HG02759 (cell line): Measurements from ENCODE around the gene ARHGEF16.

Experiments
- ATAC-seq: cut with Tn5 transposase; IDR thresholded peaks from one replicate; pipeline ENCODE4 v1.9.1; 2021; ENCODE audit warnings: mild to moderate bottlenecking, moderate library complexity; ENCODE audit not compliant: unreplicated experiment

Gene ARHGEF16

DNA sequence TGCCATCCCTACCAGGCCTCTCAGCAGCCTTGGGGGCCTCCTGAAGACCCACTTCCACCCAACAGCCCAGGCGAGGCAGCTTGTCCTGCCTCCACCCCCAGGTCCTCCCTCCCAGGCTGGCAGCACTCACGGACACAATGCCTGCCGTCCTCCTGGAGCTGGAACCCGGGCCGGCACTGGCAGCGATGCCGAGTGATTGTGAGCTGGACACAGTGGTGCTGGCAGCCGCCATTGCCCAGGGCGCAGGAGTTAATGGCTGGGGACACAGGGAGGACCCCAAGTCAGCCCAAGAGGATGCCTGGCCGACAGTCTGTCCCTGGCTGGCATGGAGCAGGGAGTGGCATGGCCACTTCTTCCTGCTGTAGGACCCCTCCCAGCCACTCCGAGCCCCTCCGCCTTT lies 60.8 kb downstream of the ARHGEF16 start:
- ATAC-seq: no peak

DNA sequence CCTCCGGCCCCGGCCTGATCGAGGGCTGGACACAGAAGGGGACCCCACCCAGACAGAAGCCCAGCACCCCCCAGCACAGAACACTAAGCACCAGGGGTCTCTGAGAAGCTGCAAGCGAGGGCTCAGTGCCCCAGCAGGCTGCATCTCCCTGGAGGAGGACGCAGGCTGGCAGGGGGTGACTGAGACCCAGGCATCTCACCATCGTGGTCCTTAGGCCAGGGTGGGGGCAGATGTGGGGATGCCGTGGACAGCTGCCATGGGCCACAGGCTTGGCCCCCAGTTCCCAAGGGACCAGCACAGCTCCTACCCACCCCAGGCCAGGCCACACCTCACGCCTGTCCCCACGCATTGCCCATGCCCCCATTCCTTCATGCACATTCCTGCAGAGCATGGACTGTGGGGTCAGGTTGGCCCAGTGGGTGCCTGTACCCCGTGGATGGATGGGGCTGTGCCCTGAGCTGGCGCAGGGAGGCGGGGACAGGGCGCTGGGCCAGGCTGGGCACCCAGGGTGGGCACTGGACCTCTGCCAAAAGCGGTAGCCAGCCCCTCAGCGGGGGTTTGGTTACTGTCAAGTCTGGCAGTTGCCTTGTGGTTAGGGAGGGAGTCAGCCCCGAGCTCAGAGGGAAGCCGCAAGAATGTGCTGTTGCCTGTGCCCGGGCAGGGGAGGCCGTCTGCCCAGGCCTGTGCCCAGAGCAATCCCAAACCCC lies 61.5 kb downstream of the ARHGEF16 start:
- ATAC-seq: no peak

DNA sequence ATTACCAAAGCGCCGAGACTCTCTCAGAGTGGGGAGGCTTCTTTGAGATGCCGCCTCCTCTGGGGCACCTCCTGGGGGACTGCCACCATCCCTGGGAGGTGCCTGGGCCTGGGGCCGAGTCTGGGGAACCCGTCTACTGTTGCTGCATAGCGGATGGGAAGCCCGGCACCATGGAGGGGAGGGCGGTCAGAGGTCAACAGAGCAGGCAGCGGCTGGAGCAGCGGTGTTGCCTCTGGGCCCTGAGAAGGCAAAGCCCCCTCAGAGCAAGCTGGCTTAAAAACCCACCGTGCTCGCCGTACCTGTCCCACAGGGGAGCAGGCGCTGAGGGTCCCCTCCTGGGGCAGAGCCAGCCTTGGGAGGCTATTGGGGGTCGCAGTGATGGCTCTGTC lies 62.0 kb downstream of the ARHGEF16 start:
- no peak for ATAC-seq

DNA sequence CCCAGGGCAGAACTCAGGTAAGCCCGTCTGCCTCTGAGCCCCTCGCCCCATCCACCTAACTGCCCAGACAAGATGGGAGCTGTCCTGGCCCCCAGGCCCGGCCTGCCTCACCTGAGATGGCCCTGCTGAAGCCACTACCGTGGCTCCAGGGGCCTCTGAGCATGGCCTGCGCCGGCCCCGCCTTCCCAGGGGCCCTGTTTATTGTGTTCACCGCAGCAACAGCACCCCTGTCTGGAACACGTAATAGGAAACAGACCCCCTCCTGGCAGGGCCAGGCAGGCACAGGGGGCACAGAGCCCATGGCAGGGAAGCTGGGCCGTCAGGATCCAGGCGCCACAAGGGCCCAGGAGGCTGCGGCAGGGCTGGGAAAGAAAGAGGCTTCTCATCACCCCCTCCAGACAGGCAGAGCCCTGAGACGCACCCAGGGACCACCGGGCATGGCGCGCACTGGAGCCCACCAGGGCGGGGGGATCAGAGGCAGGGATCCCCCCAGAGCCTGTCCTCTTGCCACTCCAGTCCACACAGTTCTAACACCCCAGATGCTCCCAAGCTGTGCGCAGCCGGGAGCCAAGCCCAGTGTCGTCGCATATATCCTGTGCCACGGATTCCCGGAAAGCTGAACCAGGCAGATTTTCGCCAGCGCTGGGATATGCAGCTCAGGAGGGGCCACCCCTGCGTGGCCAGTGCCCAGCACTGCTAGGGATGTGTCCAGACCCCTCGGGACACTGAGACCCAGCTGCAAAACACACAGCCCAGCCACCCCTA lies 62.6 kb downstream of the ARHGEF16 start:
- no peak for ATAC-seq

DNA sequence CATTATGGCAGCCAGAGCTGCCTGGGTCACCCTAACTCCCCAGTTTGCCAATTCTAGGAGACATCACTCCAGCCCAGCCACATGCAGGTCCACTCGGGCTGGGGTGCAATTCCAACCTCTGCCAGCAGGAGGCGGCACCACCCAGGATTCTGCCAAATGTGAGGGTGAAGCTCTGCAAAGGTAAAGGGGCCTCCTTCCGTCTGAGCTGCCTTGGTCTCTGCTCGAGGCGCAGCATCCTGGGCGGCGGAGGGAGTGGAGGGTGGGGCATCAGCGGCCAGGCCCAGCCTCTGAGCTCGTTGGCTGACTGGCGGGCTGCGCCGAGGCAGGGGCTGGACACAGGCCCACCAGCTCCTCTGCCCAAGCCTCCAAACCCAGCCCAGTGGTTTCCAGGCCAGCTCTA lies 63.8 kb downstream of the ARHGEF16 start:
- ATAC-seq: no peak

DNA sequence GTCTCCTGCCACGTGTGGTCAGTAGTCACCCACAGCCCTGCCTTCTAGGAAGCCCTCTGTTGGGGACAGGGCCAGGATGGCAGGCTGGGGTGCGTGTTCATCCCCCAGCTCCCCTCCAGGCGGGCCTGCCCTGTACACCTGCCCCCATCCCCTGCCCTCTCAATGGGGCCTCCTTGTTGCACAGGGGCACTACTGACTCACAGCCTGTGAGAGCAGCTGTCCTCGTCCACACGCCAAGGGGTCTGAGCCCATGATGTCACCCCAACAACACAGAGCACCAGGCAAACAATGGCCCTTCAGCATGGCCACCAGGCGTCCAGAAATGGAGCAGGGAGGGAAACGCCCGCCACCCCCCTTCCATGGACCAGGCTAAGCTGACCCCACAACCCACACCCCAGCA lies 64.3 kb downstream of the ARHGEF16 start:
- ATAC-seq: no peak

DNA sequence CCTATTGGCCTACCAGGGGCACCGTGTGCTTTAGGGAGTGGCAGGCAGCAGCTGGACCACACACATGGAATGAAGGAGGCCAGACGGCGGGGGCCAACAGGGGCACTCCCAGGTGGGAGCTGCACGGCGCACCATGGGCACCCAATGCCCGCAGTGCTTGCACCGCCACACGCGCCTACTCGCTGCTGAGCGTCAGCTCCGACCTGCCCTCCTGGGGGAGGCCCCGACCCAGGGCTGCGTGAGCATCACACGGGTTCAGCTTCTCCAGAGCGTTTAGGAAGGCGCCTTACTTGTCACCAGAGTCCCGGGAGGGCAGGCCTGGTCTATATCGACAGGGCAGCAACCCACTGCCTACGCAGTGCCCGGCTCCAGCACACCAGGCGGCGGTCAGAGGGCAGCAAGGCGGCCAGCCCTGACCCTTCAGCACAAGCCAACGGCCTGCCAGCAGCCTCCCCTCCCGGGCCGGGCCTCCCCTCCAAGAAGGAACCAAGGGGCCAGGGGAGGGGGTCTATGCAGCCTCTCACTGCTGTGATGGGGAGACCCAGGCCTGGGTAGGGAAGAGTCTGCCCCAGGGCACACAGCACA lies 64.9 kb downstream of the ARHGEF16 start:
- ATAC-seq: no peak

DNA sequence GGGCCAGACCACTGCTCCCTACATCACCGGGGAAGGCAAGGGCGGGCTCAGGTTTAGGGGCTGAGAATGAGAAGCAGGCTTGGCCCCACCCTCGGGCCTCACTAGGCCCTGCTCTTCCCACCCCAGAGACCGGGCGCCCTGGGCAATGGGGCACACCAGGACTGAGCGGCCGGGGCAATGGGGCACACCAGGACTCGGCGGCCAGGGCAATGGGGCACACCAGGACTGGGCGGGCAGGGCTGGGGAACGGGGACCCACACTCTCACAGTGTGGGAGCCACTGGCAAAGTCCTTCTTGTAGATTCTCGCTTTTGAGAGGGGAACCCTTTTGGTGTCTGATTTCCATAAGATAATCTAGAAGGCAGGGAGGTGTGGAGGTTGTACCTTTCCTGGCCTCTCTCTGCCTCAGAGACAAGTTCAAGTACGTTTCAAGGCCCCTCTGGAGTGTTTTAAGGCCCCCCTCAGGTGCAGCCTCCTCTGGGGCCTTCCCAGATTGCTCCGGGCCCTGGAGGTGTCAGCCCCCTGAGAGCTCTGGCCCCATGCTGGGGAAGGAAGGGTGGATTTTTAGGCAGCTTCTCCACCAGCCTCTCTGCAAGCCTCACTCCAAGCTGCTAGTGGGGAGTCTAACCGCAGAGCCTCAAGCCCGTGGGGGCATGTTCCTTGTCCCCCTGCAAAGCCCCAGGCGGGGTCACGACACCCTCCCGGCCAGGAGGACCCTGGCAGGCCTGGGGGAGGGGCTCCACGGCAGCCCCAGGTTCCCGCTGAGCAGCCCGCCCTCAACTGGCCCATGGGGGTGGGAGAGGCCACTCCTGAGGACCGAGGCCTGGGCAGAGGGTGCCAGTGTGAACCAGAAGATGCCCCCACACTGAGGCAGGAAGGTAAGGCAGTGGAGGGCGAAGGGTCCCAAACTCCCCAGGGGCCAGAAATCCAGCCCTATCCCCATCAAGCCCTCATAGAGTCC lies 66.2 kb downstream of the ARHGEF16 start:
- ATAC-seq: no peak

DNA sequence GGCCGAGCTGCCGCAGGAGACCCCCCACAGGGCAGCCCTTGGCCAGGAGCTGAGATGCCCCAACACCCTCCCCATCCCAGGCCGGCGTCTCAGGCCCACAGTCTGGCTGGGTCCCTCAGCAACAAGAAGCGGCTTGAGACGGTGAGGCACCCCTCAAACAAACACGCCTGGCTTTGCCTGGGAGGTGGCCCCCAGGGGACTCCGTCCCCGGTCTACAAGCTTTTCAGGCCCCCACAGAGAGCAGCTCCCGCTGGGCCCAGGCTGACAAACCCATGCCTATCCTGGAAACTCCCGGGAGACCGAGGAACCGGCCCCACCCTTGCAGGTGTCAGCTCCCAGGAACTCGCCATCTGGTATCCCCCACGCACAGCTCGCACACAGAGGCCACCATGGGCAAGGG lies 67.0 kb downstream of the ARHGEF16 start:
- ATAC-seq: no peak

DNA sequence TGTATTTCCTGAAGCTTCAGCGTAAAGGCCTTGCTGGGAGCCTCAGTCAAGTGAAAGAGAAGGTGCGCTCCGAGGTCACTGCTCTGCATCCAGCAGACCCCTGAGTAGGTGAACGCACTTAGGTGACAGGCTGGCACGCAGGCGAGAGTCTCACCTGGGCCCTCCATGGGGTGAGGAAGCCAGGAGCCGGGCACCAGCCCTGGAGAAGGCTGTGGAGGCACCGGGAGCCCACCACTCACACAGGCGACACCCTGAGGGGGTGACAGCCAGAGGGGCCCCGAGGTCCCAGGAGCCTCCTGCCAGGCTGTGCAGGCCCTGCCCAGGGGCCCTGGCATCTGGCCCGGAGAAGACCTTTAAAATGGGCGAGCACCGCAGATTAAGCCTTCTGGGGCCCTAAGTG lies 67.6 kb downstream of the ARHGEF16 start:
- no peak for ATAC-seq

DNA sequence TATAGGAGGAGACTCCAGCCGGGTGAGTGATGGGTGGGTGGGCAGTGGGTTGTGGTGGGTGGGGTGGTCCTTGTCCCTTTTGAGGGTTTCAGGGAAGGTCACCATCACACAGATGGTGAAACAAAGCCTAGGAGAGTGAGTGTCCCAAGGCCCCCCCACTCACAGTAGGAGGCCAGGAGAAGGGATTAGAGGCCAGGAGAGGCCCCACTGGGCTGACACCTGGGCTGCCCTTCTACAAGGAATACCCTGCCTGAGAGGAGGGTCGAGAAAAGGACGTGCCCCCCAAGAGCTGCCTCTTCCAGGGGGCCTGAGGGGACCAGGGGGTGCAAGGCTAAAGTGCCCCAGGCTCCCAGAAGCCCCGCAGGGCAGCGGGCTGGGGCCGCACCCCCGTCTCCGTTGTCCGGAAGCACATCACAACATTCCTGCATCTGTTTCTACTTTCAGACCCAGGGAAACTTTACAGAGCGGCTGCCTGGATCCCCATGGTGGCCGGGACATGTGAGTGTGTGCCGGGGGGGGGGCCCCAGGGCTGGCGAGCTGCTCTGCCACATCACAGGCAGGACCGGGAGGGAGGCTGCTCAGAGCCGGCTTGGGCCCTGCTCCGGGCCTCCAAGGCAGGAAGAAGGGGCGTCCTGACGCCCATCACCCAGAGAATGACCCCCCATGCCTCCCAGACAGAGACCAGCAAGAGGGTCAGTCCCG lies 68.2 kb downstream of the ARHGEF16 start:
- no peak for ATAC-seq

DNA sequence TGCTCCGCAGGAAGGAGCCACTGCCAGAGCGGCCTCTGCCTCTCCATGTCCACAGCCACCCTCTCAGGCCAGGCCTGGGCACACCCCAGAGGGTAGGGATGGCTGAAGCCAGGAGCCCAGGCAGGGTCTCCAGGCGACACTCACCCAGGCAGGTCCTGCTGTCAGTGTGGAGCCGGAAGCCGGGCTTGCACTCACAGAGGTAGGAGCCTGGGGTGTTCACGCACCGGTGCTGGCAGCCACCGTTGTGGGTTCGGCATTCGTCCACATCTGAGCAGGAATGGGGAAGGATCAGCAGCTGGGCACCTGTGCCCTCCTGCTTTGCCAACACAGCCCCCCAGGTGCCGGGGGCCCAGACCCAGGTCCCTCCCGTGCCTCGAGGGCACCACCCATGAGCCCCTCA lies 69.5 kb downstream of the ARHGEF16 start:
- ATAC-seq: no peak

DNA sequence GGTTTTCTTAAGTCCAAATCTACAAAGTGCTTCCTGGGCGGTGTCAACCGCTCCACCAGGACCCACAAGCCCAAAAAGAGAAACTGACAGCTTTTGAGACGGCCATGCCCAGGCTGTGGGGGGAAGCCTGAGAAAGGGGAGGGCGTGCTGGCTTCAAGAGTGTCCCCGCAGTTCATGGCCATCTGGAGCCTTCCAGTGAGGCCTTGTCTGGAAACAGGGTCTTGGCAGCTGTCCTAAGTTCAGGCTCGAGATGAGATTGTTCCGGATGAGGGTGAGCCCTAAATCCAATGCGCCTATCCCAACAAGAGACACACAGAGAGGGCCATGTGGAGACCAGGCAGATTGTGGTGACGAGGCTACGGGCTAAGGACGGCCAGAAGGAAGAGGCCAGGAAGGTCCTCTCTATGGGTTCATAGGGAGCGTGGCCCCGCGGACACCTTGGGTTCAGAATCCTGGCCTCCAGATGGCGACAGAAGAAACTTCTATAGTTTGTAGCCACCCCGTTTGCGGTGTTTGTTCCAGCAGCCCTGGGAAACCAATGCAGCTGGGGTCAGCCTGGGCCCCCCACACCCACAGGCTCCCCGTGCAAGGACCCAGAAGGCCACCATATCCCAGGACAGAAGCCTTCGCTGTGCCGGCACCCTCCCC lies 70.2 kb downstream of the ARHGEF16 start:
- no peak for ATAC-seq

DNA sequence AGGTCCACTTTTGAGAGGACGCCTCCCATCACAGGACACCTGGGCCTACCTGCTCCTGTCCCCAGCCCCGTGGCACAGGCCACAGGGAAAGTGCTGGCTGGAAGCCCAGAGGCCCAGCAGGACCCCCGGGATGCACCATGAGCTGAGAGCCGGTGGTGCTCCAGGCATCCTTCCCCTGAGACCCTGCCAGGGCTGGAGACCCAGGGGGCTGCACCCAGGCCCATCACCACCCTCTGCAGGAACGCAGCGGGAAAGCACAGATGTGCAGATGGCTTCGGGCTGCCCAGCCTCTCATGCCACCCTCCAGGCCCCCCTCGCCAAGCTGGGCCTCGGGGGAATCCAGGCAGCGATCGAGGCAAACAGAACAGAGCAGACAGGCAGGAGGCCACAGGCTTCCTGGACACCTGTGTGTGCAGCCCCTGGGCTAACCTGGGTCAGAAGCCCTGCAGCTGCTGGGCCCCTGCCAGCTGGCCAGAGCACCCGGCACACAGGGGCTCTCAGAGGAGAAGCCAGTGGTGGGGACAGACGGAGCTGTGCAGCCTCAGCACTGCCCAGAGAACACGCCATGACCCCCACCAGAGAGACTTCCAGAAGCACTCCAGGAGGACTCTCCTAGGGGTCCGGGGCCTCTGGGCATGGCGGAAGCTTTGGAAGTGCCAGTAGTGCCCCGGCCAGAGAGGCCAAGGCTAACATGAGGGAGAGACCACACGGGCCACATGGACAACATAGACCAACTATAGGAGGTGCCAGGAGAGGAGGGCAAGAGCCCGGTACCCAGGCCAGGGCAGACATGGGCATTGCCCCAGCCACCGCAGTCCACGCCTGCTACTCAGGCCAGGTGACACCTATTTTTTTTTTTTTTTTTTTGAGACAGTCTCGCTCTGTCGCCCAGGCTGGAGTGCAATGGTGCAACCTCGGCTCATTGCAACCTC lies 71.4 kb downstream of the ARHGEF16 start:
- no peak for ATAC-seq

DNA sequence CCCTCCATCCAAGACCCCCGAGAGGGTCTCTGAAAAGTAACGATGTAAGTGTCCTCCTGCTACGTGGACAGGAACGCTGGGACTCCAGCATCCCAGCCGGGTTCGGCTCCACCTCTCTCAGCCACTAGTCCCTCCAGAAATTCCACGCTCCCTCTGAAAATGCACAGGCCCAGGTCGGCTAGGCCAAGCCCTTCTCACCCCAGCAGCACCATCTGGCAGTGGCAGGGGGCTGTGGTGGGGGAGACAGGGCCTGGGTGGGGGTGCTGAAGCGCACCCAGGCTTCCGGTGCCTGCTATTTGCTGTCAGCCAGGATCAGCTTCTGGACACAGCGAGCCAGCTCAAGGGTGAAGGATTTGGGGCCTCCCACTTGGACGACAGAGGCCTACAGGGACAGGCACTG lies 73.3 kb downstream of the ARHGEF16 start:
- no peak for ATAC-seq

DNA sequence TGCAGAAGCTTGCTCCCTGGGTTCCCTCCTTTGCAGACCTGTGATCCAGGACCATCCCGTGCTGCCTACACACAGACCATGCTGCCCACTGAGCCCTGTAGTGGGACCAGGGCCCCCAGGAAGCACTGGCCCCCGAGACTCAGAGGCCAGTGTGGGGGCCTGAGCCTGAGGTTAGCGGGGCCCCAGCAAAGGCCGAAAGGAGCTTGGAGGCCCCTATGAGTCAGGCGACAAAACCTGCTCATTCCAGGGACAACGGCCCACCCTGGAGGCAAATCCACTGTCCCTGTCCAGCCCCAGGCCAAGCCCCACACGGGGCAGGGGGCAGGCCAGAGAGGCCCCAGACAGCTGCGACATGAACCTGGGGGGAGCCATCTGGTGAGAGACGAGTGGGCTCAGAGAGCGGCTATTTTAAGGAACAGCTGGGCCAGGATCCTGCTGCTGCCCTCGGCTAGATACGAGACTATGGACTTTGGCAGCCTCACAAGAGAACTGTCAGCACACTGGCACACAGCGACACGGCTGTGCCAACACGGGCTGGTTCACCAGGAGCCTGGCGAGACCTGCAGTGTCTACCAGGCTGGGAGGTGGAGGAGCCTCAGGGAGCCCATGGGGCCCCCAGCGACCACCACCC lies 74.7 kb downstream of the ARHGEF16 start:
- ATAC-seq: no peak

DNA sequence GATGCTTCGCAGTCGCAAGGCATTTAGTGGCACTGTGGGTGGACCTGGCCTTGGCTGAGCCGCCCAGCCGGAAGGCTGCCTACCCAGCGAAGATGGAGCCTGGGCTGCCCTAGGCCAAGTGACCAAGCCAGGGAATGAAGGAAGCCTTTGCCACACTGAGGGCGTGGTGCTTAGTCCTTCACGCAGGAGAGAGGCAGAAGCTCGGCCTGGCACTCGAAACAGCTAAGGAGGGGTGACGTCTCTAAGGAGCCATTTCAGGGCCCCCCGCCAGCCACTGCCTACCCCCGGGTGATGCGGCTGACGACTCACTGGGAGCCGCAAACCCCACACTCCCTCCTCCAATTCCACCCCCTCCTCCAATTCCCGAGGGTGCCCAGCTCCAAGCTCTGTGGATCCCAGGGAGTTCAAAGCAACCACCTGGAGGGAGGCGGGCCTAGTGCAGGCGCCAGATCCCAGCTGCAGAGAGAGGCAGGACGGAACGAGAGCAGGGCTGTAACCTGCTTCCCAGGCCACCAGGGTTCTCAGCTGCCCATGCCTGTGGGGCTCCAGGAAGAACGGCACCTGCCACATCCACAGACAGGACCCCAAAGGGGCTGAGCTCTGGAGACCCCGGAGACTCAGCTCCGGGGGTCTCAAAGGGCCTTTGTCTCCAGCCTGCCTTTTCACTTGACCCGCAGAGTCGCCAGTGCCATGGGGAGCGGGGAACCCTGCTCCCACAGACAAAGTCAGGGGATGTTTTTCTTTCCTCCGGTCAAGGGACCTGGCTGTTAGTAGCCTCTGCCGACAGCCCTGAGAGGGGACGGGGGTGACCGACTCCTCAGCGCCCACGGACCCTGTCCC lies 75.8 kb downstream of the ARHGEF16 start:
- no peak for ATAC-seq
